Stimulated activated CD4-positive, alpha-beta T cell treated with anti-CD3 and anti-CD28 coated beads, Interleukin-2, amount 100 ng/mL, for 48 hours (primary cell): ENCODE data around the gene C17orf50.

Source experiments
- DNase-seq, 2 donors: peaks; one replicate each; pipeline ENCODE4 v3.0.0-alpha.2; 2020

C17orf50 gene

DNA sequence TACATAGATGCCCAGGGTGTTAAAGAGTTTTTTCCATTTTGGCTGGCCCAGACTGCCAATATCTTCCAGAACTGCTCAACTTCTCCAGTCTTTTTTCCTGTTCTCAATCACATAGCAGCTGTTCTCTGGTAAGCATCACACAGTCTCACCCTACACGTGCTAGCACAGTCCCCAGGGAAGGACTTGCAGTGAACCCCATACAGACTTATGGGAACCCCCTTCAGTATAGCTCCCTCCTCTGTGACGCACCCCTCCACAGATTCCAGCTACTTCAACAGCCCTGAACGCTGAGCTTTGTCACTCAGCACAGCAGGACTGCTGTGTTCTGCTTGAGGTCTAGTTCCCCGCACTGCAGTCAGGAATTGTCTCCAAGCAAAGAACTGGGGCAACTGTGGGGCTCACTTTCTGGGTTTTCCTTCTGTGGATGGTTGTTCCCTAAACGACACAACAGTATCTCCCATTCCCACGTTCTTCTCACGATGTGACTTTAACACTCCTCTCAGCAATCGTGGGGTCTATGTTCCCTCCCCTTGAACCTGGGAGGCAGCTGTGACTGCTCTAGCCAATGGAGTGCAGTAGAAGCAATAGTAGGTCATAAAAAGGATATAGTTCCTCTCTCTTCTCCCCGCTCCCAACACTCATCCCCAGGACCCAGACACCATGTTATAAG, 31.1 kb downstream of the C17orf50 start:
- no peak for DNase-seq

DNA sequence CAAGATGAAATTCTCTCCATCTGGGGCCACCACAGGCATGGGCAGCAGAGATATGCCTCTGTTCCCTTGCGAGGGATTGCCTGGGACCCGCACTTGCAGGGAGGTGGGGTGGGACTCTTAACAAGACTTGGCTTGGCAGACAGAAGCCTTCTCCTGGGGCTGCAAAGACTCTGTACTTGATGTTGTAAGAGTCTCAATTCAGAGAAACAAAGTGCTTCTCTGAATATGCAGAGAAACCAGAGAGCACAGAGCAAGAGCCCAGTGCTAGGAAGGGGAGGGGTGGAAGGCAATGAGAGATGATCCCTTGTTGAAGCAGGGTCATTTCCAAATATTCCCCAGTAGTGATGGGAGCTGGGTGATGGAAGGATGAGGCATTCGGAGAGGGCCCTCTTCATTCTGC, 32.6 kb downstream of the C17orf50 start:
- DNase-seq: no peak

DNA sequence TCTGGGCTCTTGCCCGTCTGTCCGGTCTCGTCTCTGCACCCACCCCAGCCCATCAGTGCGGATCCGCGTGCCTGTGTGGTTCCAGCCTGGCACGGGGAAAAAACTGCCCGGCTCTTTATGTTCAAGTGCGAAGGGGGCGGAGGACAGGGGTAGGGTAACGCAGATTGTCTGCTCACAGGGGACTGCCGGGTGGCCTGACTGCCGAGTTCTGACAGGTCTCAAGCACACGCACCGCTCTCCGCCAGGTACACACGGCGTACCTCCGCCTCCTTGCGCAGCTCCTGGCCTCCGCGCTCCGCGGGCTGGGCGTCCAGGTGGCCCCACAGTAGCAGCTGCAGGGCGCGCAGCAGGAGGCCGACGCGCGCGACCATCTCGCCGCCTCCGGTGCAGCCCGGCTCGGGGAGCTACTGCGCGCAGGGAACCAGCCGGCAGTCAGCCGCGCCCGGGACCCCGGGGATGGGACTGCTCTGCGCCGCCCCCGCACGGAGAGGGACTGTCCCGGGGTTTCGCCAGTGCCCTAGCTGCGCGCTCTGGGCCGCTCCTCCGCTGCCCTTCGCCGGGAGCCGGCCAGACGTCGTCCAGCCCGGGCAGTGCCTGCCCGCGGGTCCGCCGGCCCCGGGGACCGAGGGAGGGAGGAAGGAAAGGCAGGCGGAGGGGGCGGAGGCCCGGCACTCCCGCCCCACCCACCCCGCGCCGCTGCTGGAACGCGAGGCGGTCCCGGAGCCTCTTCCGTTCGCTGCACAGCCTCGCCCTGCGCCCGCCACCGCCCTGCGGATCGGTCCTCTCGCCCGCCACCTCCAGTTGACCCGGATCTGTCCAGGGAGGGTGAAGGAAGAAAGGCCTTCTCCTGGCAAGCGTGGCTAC, 34.6 kb downstream of the C17orf50 start, which contains the start of gene MMP28:
Gene MMP28, minus strand, starts transcription at position 635 of the 864 bp plus-strand sequence. Its CDS starts 264 bp downstream, at position 371.
- DNase-seq: no peak

DNA sequence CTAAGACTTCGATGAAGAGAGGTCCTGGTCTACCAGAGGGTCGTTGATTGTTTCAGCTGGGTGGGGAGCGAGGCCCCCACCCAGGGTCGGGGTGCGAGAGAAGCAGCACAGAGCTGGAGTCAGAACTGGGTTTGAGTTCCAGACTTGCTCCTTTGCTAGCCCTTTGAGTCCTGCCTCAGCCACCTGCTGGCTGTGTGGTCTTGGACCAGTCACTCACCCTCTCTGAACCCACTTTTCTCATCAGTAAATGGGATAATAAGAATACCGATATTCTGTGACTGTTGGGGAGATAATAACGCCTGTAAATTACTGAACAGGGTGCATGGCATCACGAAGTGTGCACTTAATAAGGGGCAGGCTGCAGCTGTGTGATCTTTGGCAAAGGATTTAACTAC, 35.2 kb downstream of the C17orf50 start:
- DNase-seq: no peak

DNA sequence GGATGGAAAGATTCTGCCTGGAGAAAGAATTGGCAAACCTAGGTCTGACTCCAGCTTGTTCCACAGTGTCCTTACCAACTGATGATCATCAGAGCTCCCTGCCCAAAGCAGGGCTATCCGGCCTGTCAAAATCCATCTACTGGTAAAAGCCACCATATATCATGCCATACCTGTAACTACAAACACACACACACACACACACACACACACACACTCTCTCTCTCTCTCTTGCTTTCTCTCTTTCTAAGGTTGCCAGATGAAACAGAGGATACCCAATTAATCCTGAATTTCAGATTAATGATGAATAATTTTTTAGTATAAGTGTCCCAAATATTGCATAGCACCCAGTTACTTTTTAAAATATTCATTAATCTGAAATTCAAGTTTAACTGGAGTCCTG, 36.3 kb downstream of the C17orf50 start:
- no peak for DNase-seq

DNA sequence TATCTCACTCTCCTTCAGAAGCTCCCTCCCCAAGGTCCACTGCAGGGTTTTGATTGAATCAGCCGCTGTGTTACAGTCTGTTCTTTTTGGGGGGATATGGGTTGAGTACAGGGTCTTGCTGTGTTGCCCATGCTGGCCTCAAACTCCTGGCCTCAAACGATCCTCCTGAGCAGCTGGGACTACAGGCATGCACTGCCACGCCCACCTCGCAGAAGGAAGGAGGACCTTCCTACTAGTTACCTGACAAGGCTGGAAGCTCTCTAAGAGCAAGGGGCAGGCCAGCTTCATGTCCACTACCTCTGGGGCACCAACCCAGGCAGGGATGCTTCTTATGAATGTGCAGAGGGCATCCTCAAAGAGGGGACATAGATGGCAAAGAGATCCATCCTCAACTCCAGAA, 36.7 kb downstream of the C17orf50 start:
- DNase-seq: no peak

DNA sequence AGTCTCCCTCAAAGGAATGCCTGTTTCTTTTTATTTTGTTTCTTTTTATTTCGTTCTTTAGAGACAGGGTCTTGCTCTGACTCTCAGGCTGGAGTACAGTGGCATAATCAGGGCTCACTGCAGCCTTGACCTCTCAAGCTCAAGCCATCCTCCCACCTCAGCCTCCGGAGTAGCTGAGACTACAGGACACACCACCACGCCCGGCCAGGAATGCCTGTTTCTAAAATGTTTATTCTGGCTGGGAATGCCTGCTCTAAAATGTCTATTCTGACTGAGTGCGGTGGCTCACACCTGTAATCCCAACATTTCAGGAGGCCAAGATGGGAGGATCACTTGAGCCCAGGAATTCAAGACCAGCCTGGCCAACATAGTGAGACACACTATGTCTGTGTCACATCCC, 37.2 kb downstream of the C17orf50 start:
- no peak for DNase-seq

DNA sequence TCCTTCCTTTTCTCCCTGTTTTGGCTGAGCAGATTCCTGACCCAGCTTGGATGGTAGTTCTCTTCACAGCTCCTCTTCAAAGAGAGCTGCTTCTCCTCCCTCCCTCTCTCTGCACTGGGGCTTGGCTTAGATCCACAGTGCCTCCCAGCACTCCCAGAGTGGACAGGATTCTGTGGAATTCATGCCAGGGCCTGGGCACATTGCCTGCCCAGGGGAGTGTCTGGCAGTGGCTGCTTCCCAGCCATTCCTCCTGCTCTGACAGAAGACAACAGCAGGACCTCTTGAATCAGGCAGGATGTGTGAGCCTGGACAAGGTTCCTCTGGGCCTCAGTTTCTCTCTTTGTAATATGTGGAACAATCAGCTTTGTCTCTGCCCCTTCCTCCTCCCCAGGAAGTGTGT, 39.3 kb downstream of the C17orf50 start:
- no peak for DNase-seq

DNA sequence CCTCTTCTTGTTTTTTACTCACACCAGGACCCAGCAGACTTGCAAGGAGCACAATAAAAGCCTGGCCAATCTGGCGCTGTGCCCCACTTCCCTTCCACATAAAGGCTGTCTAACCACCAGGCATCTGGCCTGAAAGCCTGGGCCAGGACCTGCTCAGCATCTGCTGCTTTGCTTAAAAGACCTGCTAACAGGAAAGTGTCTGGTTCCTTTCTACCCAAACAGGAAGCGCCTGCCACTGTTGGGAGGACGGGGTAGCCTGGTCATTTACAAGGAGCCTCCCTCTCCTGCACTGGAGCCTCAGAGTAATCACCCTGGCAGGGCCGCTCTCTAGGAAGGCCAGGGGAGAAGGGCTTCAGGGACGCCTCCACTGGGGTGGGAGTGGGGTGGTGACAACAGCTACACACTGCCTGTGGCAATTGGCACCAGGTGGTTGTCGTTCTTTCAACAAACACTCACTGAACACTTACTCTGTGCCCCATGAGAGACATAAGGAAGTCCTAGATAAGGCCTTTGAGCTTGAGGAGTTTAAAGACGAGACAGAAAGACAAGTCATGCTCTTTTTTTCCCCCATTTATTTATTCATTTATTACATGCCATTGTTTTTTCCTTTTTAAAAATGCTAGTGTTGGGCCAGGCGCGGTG, 41.0 kb downstream of the C17orf50 start:
- DNase-seq: no peak

DNA sequence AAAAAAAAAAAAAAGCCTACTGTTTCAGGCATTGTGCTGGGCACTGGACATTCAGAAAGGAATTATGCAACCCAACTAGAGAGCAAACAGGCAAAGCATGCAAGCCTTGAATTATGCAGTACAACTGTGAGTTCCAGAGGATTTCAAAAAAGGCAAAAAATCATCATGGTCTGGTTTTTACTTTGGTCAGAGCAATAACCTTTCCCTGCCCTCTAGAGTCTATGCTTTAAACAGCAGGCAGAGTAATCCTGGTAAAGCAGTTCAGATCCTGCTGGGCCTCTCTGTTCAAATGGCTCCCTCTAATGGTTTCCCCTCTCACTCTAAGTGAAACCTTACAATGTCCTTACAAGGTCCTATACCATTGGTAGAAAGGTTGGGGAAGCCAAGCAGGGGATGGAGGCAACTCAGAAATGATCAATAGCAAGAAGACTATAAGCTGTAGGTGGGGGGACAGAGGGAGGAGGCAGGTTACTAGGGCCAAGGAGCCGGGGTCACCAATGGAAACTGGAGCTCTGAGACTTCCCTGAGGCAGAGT, 44.0 kb downstream of the C17orf50 start:
- DNase-seq: no peak

DNA sequence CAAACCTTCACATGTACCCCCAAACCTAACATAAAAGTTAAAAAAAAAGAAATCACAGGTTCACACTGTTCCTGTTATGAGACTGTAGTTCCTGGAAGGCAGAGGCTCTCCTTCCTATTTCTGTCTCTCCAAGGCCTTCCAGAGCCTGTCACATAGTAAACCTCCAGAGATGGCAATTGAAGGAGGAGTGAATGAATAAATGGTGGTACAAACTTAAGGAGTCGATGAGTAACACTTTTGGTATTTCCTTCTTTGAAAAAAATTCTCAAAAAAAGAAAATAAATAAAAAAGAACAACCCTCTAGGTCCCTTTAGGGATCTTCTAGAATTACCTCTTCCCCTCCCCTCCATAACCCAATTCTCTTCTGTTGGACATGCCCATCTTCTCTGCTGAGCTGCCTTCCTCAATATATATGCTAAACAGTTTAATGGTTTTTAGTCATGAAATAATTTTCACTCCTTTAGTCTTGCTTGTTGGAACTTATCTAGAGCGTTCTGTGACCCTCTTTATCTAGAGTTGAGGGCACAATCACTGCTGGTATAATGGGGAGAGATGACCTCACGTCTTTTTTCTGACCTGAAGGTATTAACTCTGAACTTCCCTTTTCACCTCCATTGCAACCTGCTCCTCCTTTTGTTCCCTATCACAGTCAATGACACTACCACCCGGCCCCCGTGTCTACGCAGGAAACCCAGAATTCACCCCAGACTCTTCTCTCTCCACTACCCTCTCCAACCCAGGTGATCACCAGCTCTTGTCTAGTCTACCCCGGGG, 46.9 kb downstream of the C17orf50 start:
- DNase-seq: no peak

DNA sequence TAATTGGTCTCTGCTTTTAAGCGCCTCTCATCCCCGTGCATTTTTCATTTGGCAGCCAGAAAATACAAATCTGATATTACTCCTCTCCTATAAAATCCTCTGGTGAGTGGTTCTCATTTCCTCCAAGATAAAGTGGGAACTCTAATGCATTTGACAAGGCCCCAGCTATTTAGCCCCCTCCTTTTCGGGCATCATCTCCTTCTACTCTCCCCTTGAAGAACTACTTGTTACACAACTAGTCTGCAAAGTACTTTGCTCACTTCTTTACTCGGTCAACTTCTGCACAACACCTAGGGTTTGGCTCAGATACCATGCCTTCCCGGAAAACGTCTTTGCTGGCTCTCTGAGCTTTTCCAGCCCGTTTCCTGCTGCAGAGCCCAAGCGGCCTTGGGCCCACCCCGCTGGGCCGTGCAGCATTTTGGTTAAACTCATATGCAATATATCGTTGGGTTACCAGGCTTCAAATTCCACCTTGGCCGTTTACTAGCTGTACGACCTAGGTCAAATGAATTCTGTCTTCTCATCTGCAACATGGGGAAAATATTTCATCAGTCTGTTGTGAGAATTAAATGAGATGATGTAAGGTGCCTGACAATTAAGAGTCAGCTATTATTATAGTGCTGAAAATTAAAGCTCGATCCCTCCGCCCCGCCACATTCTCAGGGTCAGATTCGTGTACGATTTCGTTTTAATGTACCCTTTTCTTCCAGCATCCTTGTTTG, 47.7 kb downstream of the C17orf50 start:
- DNase-seq: no peak

DNA sequence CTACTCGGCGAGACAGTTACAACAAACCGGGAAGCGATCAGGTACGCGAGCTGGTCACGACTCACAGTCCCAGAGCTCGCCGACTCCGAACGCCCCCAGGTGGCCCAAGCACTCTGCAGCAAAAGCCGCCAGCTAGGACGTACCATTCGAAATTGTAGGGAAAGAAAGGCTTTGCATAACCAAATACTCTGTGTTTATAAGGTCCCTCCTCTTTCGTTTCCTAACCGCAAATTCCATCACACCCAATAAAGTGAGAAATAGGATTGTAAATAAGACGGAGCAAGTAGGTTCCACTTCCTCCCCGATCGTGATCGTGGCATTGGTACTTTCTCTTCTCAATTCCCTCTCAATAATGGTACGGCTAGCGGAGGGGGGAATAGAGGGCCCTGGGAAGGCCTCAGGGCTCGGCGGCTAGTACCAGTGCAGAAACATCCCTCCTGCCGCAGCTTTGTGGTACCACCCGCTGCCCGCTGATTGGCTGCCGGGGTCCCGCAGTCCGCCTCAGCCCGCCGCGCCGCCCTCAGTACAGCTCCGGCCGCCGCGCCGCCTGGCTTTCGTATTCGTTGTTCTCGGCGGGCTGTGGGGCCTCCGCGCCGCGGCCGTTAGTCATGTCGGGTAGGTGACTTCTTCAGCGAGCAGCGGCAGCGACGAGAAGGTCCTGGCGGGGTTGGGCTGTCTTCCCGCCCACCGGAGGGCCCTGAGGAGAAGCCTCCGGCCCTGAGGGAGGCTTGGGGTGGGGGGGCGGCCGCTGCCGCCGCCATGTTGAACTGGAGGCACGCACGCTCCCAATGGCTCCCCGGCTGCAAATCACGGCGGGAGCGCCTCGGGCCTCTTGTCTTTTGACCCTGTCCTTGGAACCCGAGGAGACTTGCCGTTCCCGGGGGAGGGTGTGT, 48.5 kb downstream of the C17orf50 start, which contains the start of gene TAF15:
Gene TAF15, plus strand, starts transcription at position 523 of the 893 bp plus-strand sequence. Its CDS starts 86 bp downstream, at position 609.
- DNase-seq: peak; percentile 89 to 91

DNA sequence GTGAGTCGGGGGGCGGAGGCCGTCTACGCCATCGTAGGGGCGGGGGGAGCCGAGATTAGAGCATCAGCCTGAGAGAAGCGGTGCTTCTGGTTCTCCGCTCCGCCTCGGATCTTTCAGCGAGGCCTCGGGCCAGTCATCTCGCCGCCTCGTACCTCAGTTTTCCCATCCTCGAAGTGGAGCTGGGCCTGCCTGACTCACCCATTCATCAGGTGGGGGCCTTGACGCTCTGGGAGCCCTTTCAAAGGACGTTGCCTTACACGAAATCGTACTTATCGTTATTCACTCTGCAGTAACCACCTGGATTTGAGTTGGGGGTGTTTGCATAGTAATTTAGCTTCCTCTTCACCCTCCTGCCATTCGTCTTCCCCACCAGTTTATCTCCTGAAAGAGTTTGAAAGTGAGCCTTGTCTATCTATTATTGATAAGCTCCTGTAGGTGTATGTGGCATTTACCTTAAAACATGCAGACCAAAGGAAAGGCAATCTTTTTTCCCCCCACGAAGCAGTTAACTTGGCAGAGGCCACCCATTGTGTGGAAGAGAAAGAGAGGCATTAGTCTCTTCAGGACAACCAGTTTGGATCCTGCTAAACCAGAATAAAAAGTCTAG, 49.3 kb downstream of the C17orf50 start:
- no peak for DNase-seq

DNA sequence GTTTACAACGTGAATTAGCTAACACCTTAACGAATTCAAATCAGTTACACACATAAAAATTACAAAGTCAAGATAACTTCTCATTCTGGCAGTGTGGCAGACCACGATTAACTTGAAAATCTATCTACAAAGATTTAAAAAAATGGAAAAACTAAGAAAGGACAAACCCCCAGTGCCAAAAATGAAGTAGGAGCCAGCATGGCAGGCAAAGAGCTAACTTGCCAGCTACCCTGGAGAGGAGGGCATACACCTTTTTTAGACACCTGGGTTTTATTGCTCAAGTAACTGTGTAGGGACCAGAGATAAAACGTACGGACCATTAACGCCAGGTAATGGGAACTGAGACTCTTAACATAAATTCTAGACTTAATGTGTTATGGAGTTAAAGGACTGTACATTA, 51.1 kb downstream of the C17orf50 start:
- DNase-seq: no peak

DNA sequence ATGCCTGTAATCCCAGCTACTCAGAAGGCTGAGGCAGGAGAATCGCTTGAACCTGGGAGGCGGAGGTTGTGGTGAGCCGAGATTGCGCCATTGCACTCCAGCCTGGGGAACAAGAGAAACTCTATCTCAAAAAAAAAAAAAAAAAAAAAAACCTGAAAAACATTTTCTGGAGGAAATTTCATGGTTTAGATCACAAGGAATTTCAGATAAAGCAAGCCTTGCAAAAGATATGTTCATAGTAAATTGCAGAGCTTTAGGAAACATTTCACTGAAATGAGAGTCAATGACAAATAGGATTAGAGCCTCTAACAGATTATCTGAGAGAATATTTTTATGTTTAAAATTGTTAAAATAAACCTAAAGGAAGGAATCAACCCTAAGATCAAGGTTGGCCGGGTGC, 51.8 kb downstream of the C17orf50 start:
- no peak for DNase-seq
